ENCODE measurements around the gene KCNMB1. TPM values are rescaled to one million over a fixed set of nuclear protein-coding genes. Genes with fewer than 3 reads are reported as not detected.

The KCNMB1 gene
- total RNA-seq, 1 donor from 2014 or later = 0.14 TPM

- H3K4me3 ChIP-seq (ENCODE audit: insufficient read depth, low read depth, low read length) = no peak overlapping the region
- TF ChIP-seq EZH2 (IDR thresholded peaks at IDR 0.05; ENCODE audit: insufficient read depth, low read length) = no peak
- TF ChIP-seq CTCF (IDR thresholded peaks at IDR 0.05; ENCODE audit: insufficient read depth, low read depth, low read length) = no peak
- no peaks in the 10 kb centered on the region for H3K4me1 ChIP-seq (ENCODE audit: insufficient read depth, low read length)
- DNase-seq (ENCODE audit: low read depth) (no peak), FAIRE-seq (no peak)
- Mint-ChIP-seq H3K4me3 (ENCODE audit: unreplicated experiment) (no peak overlapping the region), H3K9me3 (ENCODE audit: unreplicated experiment) (no peaks in the 10 kb centered on the region), H3K36me3 (ENCODE audit: low read depth, unreplicated experiment) (no peaks in the 10 kb centered on the region), H3K4me1 (ENCODE audit: low read depth, unreplicated experiment) (peaks cover 13% of the 10 kb centered on the region), H3K27me3 (ENCODE audit: low read depth, unreplicated experiment) (peaks cover 14% of the 10 kb centered on the region), H3K27ac (ENCODE audit: unreplicated experiment) (no peak overlapping the region)
- H4K20me1 ChIP-seq (ENCODE audit: insufficient read depth, low read length) = no peaks in the 10 kb centered on the region
- H2AFZ ChIP-seq (ENCODE audit: low read depth, low read length) = no peak overlapping the region
- peaks cover 16% of the 10 kb centered on the region for H3K27me3 ChIP-seq (ENCODE audit: insufficient read depth, low read length)
- H3K4me2 ChIP-seq (ENCODE audit: low read length) = no peak overlapping the region
- no peak overlapping the region for H3K27ac ChIP-seq (ENCODE audit: low read depth, low read length)
- no peak overlapping the region for H3K9ac ChIP-seq (ENCODE audit: low read length)
- no peaks in the 10 kb centered on the region for H3K9me3 ChIP-seq (ENCODE audit: insufficient read depth, low read depth, low read length)
- H3K36me3 ChIP-seq (ENCODE audit: insufficient read depth, low read length) = no peaks in the 10 kb centered on the region
- no peaks in the 10 kb centered on the region for H3K79me2 ChIP-seq (ENCODE audit: insufficient read depth, low read length)
Observed at GRCh38 chr5:170430256-170430655, 41.1 kb upstream of the KCNMB1 start.

GRCh38 chr5:170429014-170429413 is 39.8 kb upstream of the KCNMB1 start:
- no peak overlapping the region for H3K27ac ChIP-seq (ENCODE audit: low read depth, low read length)
- H3K36me3 Mint-ChIP-seq (ENCODE audit: low read depth, unreplicated experiment) = no peaks in the 10 kb centered on the region
- no peaks in the 10 kb centered on the region for H3K79me2 ChIP-seq (ENCODE audit: insufficient read depth, low read length)
- H3K27me3 ChIP-seq (ENCODE audit: insufficient read depth, low read length) = peaks cover 16% of the 10 kb centered on the region
- DNase-seq (ENCODE audit: low read depth) = no peak
- H3K27me3 Mint-ChIP-seq (ENCODE audit: low read depth, unreplicated experiment) = peaks cover 21% of the 10 kb centered on the region
- no peak overlapping the region for H3K9ac ChIP-seq (ENCODE audit: low read length)
- no peak overlapping the region for H2AFZ ChIP-seq (ENCODE audit: low read depth, low read length)
- no peaks in the 10 kb centered on the region for H3K9me3 Mint-ChIP-seq (ENCODE audit: unreplicated experiment)
- no peak overlapping the region for H3K4me3 Mint-ChIP-seq (ENCODE audit: unreplicated experiment)
- no peak overlapping the region for H3K4me2 ChIP-seq (ENCODE audit: low read length)
- H3K4me1 Mint-ChIP-seq (ENCODE audit: low read depth, unreplicated experiment) = peaks cover 13% of the 10 kb centered on the region
- H3K4me3 ChIP-seq (ENCODE audit: insufficient read depth, low read depth, low read length) = no peak overlapping the region
- H3K4me1 ChIP-seq (ENCODE audit: insufficient read depth, low read length) = no peaks in the 10 kb centered on the region
- H3K9me3 ChIP-seq (ENCODE audit: insufficient read depth, low read depth, low read length) = no peaks in the 10 kb centered on the region
- no peaks in the 10 kb centered on the region for H3K36me3 ChIP-seq (ENCODE audit: insufficient read depth, low read length)
- H4K20me1 ChIP-seq (ENCODE audit: insufficient read depth, low read length) = no peaks in the 10 kb centered on the region
- FAIRE-seq = no peak
- no peak overlapping the region for H3K27ac Mint-ChIP-seq (ENCODE audit: unreplicated experiment)
- TF ChIP-seq CTCF (IDR thresholded peaks at IDR 0.05; ENCODE audit: insufficient read depth, low read depth, low read length) = peak; percentile 13
- TF ChIP-seq EZH2 (IDR thresholded peaks at IDR 0.05; ENCODE audit: insufficient read depth, low read length) = no peak

GRCh38 chr5:170427672-170428236 is 38.6 kb upstream of the KCNMB1 start:
- H2AFZ ChIP-seq (ENCODE audit: low read depth, low read length) = no peak overlapping the region
- H3K4me1 Mint-ChIP-seq (ENCODE audit: low read depth, unreplicated experiment) = peaks cover 13% of the 10 kb centered on the region
- H3K4me2 ChIP-seq (ENCODE audit: low read length) = no peak overlapping the region
- no peak overlapping the region for H3K4me3 Mint-ChIP-seq (ENCODE audit: unreplicated experiment)
- no peak overlapping the region for H3K9ac ChIP-seq (ENCODE audit: low read length)
- no peak for DNase-seq (ENCODE audit: low read depth)
- H3K9me3 ChIP-seq (ENCODE audit: insufficient read depth, low read depth, low read length) = no peaks in the 10 kb centered on the region
- no peaks in the 10 kb centered on the region for H3K36me3 Mint-ChIP-seq (ENCODE audit: low read depth, unreplicated experiment)
- H3K9me3 Mint-ChIP-seq (ENCODE audit: unreplicated experiment) = no peaks in the 10 kb centered on the region
- H3K27ac ChIP-seq (ENCODE audit: low read depth, low read length) = no peak overlapping the region
- peaks cover 23% of the 10 kb centered on the region for H3K27me3 Mint-ChIP-seq (ENCODE audit: low read depth, unreplicated experiment)
- no peaks in the 10 kb centered on the region for H3K36me3 ChIP-seq (ENCODE audit: insufficient read depth, low read length)
- no peaks in the 10 kb centered on the region for H4K20me1 ChIP-seq (ENCODE audit: insufficient read depth, low read length)
- no peaks in the 10 kb centered on the region for H3K79me2 ChIP-seq (ENCODE audit: insufficient read depth, low read length)
- FAIRE-seq = no peak
- peaks cover 19% of the 10 kb centered on the region for H3K27me3 ChIP-seq (ENCODE audit: insufficient read depth, low read length)
- H3K27ac Mint-ChIP-seq (ENCODE audit: unreplicated experiment) = peak overlapping the region; percentile 3
- H3K4me1 ChIP-seq (ENCODE audit: insufficient read depth, low read length) = no peaks in the 10 kb centered on the region
- TF ChIP-seq EZH2 (IDR thresholded peaks at IDR 0.05; ENCODE audit: insufficient read depth, low read length) (no peak), CTCF (IDR thresholded peaks at IDR 0.05; ENCODE audit: insufficient read depth, low read depth, low read length) (no peak)
- H3K4me3 ChIP-seq (ENCODE audit: insufficient read depth, low read depth, low read length) = no peak overlapping the region

Measured in astrocyte (in vitro differentiated cells and primary cell).